Activated CD8-positive, alpha-beta memory T cell treated with anti-CD3 and anti-CD28 coated beads for 1 hour (primary cell): ENCODE results near the gene NCKAP5.
"Not testable (repeated sequence)": the region's sequence is repeated elsewhere in the genome, so short reads cannot be mapped to it uniquely, and the experiment has no call there.

Experiments used
- DNase-seq, 2 donors: peaks; one replicate each; pipeline ENCODE4 v3.0.0-alpha.2; 2020; ENCODE audit warnings: low read depth in 1 of 2; ENCODE audit errors: extremely low read depth in 1 of 2

Gene NCKAP5

DNA sequence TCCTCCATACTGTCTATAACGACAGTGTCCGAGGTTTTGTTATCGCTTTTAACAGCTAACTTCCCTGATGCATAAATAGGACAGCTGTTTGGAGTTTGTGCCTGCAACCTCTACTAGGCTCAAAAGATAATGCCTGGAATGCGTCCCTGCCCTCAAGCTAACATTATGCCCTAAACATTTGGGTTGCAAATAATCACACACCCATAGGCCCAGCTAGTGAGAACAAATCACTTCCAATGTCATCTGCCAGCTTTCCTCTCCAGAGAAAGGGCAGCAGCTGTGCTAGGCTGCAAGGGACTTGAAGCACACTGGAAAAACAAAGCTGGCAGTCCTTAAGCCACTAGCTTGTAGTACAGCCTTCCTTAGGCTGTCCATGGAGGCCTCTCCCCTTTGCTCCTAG lies 696.4 kb downstream of the NCKAP5 start:
- DNase-seq = no peak

DNA sequence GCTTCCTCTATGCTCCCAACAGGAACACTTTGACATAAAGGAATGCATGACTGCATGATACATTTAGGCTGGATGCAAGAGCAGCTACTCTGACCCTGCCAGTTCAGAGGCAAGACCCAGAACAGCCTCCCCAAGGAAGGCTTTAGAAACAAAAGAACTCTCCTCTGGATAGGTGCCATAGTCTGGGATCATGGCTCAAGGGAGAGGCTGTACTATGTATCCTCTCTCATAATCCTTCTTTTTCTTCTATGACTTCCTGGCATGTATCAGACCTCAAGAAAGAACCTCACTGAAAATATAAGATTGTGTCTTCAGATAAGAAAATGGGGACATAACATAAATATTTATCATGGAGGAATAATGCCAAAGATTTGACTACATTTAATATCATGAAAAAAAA lies 704.3 kb downstream of the NCKAP5 start:
- no peak for DNase-seq

DNA sequence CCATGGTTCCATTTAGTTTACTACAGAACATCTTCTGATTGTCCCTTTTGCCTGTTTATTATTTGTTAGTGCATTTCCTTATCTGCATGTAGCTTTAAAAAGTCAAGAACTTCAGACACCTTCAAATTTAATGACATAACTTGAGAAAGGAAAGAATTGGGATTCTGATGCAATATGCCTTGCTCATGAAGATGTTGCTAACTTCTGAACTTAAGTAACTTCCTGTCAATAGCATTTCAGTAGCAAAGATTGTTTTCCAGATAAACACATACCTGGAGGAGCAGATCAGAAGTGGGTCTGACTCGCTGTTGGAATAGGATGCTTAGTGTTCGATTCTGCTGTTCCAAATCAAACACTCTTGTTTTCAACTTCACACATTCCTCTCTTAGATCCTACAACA lies 708.0 kb downstream of the NCKAP5 start:
- DNase-seq = no peak

DNA sequence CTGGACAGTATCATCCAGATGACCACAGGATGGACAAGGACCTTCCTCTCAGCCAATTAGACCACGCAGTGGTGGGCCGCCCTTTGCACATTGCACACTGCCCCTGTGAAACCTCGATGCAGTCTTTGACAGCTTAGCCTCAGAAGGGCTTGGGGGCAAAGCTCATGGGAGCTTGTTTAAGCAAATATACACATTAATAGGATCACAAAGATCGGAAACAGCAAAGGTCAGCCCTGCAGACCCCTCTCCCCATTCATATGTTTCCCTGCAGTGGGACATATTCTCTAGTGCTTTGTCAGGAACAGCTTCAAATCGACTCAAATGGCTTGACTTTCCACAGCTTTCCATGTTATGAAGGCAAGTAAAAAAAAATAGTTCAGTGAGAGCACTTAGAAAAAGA lies 708.7 kb downstream of the NCKAP5 start:
- no peak for DNase-seq

DNA sequence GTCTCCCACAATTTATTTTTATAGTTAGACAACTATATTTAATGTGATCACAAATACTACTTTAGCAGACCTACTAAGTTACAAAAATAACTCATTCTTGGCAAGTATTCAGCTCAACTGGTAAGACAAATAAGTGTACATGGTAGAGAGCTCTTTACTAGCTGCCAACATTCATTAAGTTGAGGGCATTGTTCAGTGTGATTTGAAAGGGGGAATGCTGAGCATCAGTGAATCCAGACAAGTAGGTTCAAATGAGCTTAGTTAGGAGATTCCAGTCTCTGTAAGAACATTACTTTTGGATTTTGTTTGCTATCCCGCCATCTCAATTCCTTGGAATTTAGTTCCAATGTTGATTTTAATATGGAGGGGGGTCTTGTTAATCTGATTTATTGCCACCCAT lies 710.9 kb downstream of the NCKAP5 start:
- DNase-seq = no peak

DNA sequence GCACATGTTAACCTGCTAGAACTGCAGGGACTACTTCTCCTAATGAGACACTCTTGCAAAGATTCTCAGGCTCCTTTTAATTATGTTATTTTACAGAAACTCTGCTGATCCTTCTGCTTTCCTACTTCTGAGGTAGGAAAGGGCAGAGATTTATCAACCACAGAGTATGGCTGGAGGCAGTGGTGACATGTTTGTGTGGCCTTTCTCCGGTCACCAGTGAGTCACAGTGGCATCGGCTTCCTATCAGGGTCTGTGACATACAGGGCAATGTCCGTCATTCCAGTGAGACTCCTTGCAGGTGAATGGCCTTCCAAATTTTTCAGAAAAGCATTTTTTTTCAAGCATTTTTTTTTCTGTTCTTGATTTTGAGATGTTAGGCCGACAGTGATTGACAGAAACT lies 717.6 kb downstream of the NCKAP5 start:
- no peak for DNase-seq

DNA sequence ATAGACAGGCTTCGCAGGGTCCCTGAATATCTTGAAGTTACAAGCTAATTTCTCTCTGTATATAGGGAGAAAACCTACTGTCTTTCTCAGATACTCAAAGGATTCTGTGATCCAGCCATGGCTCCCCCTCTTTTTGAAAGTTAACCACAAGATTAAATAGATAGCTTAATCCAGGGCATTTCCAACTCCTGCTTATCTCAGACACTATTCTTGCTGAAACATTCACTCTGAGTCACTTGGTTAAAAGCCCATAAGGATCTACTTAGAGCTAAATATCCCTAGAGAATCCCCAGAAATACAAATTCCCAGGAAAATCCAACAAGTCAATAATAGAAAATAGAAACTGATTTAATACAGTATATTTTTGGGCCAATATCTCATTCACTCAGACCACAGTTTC lies 719.1 kb downstream of the NCKAP5 start:
- DNase-seq = no peak

DNA sequence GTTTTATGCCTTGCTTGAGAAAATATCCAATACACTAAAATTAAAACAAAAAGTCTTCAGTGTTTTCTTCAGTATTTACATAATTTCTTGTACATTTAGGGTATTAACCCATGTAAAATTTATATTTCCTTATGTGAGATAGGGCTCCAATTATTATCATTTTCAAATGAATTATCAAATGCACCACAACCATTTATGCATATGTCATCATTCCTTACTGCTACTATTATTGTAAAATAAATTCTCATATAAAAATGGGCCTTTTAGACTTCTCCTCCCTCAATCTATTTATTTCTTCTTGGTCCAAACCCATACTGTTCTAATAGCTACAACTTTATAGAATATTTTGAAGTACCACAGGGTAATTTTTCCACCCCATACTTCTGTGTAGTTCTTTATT lies 722.9 kb downstream of the NCKAP5 start:
- DNase-seq = no peak

DNA sequence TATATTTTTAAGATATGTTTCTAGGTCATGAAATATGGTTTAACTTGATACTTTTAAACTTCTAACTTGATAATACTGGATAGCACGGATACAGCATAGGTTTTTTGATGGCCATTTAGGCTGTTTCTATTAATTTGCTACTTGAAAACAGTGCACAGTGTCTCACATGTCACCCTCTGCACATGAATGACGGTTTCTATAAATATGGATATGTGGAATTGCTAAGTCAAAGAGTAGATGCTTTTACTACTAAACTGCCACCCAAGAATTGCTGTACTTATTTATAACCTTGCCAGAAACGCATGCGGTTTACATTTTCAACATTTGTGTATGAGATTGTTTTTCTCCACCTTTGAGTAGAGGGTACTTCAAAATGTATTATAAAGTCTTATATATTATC lies 723.7 kb downstream of the NCKAP5 start:
- no peak for DNase-seq

DNA sequence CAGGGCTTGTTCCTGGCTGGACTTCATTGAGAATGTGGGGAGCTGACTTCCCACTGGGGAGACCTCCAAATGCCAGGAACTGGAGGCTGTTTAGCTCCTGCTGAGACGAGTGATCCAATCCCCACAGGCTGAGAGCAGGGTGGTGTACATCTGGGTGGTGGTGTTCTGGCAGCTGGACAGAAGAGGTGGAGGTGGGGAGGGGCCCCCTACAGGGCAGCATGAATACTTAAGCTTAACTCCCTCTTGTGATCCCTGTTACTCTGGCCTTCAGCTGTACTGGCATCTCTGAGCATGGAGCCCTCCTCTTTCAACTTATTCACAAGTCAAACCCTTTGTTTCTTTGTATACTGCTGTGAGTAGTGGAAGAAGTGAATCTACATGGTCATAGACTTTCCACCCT lies 730.5 kb downstream of the NCKAP5 start:
- DNase-seq = no peak

DNA sequence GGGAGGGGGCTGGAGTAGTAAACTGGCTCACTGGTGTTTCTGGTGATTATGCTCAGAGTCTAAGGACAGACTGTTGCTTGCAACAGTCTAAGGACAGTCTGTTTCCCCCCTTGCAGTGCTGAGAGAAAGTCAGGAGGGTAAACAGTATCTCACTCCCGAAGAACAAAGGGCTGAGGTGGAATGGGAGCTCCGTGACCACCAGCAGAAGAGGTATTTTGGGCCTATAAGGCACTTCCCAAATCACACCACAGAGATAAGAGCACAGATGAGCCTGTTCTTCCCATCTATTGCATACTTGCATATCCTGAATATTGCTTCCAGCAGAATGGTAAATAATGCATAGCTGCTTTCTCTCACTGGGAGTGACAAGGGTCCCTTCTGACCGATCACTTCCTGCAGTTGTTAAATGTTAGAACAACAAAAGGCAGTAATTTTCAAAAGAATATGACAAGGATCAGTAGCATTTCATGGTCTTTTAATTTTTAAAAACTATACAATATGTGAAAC lies 737.9 kb downstream of the NCKAP5 start:
- no peak for DNase-seq

DNA sequence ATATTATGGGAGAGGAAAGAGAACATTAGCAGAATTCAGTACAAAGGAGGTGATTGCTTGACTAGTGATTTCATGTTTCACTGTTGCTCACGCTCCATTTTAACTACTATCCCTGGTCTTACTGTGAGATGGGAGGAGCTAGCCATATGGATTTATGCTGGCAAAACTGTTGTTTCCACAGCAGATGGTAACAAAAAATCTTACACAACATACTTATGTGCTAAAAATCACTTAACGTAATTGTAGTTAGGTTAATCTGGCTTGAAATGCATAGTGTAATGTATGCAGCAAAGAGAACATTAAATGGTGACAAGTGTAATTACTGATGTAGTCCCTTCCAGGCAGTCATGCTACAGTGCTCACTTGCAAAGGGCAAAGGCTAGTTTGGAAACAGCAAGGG lies 742.7 kb downstream of the NCKAP5 start:
- no peak for DNase-seq

DNA sequence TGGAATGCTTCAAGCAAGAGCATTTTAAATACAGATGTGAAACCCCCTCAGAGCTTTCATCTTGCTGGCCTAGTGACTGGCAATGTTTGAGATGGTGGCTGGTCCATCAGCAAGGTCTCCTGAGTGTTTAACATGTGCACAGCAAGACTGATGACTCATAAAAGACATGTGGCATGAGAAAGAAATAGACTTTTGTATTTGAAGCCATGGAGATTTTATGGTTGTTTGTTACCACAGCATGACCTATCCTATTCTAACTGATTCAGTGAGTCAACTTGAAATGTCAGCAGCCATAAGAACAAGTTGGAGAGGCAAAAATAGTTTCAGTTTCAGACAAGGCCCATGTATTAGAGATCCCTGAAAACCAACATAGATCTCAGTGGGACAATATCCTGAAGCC lies 743.5 kb downstream of the NCKAP5 start:
- no peak for DNase-seq

DNA sequence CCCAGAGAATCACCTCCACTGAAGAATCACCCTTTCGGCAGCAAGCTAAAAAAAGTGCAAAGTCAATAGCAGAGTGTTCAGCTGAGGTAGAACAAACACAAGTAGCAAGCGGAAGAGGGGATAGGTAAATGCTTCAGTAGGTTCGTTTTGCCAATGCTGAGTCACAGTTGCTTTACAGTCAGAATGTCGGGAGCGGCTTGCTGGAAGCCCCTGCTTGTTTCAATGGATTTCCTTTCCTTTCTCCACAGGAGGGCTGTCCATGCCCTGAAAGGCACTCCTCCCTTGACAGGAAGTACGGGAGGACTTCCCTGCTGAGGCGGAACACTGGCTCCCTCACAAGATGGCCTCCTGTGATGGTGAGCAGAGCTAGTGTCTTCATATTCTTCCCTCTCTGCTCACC lies 752.0 kb downstream of the NCKAP5 start:
- no peak for DNase-seq

DNA sequence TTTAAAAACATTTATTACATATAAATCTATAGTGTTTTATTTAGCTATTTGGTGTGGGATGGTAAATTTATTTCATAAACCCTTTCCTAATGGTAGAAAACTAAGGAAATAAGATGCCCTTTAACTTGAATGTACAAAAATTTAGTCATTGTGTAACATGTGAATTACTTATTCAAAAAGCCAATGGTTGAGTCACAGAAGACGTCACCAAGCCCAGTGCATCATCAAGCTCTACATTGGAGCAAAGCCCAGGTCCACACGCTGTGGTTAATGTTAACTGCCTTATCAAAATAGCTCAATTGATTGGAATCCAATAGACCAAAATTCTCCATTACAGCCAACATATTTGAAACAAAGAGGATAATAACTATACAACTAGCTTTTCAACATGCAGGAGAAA lies 752.7 kb downstream of the NCKAP5 start:
- no peak for DNase-seq

DNA sequence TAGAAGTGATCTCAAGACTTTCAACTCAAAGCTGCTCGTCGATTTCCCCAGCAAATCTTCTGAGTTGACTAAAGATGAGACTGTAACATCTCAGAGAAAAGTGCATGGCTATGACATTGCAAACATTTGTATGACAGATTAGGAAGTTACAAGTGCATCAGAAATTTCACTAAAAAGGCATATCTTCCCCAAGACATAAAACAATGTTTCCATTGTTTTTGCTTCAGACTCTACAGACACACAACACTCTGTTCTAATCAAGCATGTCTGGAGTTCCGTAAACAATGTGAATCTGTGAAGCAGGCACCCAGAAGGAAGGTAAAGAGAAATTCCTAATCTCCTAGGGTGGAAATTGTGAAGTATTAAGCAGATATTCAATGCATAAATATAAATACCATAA lies 753.6 kb downstream of the NCKAP5 start:
- DNase-seq = no peak

DNA sequence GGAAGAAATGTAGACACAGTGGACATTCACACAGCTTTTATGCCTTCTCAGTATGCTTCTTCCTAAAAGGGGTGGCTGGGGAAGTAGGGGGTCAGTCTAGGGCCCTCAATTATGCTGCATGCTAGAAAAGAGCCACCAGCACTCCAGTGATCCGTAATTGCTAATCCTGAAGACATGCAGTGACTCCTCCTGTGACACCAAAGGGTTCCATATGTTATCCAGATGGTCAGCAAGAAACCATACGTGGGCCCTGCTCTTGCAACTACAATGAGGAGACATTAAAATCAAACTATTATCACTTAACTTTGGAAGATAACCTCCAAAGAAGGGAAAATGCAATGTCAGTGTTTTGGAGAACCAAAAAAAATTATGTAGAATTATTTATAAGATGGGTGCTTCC lies 754.8 kb downstream of the NCKAP5 start:
- no peak for DNase-seq

DNA sequence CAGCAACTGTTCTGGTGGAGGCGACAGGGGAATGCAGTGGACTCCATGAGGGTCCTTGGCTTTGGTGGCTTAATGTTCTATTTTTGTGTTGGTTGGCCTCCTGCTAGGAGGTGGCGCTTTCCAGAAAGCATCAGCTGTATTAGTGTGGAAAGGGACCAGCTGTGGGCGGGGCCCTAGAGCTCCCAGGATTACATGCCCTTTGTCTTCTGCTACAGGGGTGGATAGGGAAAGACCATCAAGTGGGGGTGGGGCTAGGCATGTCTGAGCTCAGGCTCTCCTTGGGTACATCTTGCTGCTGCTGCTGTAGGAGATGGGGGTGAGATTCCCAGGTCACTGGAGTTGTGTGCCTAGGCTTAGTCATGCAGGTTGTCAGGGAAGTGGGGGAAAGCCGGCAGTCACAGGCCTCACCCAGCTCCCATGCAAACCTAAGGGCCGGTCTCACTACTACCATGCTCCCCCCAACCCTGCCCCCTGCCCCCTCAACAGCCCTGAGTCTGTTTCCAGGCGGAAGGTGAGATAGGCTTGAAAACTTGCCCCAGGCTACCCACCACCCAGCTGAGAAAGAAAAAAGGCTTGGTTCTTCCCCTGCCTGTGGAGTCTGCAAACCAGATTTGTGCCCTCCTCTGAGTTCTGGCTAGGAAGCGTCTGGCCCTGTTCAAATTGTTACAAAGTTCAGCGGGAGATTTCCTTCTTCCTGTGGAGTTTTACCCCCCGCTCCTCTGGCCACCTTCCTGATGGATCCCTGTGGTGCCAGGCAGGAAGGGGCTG lies 756.9 kb downstream of the NCKAP5 start:
- DNase-seq = no peak

DNA sequence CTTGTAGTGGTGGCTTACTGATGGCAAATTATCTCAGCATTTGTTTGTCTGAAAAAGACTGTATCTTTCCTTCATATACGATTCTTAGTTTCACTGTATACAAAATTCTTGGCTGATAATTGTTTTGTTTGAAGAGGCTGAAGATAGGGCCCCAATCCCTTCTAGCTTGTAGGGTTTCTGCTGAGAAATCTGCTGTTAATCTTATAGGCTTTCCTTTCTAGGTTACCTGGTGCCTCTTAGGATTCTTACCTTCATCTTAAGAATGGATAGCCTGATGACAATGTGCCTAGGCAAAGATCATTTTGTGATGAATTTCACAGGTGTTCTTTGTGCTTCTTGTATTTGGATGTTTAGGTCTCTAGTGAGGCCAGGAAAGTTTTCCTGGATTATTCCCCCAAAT lies 758.3 kb downstream of the NCKAP5 start:
- DNase-seq = not testable (repeated sequence)

DNA sequence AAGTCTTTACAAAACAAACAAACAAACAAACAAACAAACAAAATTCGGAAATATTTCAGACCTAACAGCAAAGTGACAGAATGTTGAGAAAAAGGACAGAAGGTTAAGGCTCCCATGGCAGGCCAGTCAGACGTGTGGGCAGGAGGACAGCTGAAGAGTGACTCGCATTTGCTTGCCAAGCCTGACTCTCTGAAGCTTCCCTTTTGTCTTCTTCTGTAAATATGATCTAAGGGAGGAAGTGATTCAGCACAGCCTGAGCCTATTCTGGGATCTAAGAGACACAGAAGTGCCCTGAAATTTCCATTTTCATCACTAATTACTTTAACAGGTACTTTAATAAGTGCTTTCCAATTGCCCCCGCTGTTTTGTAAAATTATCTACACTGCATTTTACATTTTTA lies 764.2 kb downstream of the NCKAP5 start:
- DNase-seq = no peak

DNA sequence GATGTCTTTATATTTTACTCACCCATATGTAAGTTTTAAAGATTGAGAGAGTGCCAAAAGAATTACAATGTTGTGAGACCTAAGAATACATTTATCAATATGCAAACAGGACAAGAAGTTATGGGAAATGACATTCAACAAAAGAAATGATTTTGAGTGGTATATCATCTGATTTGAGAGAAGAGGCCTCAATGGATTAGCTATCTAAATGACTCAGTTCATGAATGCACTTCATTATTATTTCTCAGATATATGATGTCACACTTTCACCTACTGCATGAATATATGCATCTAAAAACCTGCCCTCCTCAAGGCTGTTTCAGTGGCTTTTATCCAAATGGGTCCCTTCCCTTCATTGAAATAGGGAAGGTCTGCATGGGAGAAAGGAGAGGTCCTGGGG lies 769.9 kb downstream of the NCKAP5 start:
- no peak for DNase-seq

DNA sequence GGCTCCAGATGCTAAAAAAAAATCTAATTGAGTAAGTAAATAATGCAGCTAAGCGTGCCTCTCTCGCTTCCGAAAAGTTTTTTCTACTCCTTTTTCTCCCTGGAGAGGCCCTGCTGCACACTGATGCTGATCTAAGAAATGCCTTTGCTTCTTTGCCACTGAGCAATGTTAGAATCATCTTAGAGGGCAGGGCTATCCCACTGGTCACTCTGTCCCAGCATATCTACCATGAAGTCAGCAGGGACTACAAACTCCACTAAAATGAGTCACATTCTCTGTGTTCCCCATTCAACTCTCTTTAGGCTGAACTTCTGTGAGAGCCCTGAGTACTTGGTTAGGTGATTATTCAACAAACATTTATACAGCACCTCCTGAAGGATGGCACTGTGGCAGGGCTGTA lies 770.7 kb downstream of the NCKAP5 start:
- no peak for DNase-seq

DNA sequence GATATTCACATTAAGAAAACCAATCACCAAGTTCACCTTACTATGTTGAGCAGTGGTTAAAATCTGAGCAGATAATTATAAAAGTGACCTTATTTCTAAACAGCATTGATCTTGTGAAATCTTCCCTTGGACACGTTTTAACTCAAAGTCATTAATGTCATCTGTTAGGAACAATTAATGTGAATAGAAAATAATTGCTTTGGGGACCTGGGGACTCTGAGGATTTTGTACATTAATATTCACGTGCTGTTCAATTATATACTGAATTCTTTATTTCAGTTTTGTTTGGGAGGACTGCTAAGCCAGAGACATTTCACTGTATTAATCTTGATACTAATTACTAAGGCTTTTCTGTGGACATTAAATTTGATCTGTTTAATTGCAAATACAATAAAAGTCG lies 771.2 kb downstream of the NCKAP5 start:
- no peak for DNase-seq
